T-cell (primary cell): ENCODE measurements around the gene CAMK1D. TPM values are rescaled to one million over a fixed set of nuclear protein-coding genes. Genes with fewer than 3 reads are reported as not detected.

Source experiments
- ATAC-seq, 4 experiments: fragments of 200-7000 bp in 3 of 4; fragments of 150-1000 bp in 1 of 4; cut with Tn5 transposase; replicated peaks in 1 of 4; 1 replicate in 3 of 4; 2 replicates in 1 of 4; pipeline ENCODE4 v1.10.0; 2021; ENCODE audit warnings: moderate library complexity in 3 of 4, mild to moderate bottlenecking in 2 of 4, moderate number of reproducible peaks in 1 of 4
- CTCF ChIA-PET, 2 donors: fragments of 300-600 bp; sonication (Branson Sonifier 250); formaldehyde crosslinking; loops; one replicate each; lab custom pipeline; 2022; ENCODE audit warnings: antibody characterized with exemption in 2 of 2; lab: Charles Lee
- POLR2A ChIA-PET, 2 donors: fragments of 300-600 bp; sonication (Branson Sonifier 250); formaldehyde crosslinking; loops; one replicate each; lab custom pipeline; 2022; ENCODE audit warnings: antibody characterized with exemption in 2 of 2; lab: Charles Lee
- DNase-seq, 35 experiments: peaks; one replicate each; pipeline versions ENCODE4 v3.0.0 to v3.0.0-alpha.2; 2013 to 2023
- H3K27ac ChIP-seq: one replicate; pipeline ENCODE4 v1.5.1; 2013; ENCODE audit warnings: low read length
- H3K27me3 ChIP-seq, 2 experiments: replicated peaks in 1 of 2; 1 replicate in 1 of 2; 2 replicates in 1 of 2; pipeline versions ENCODE4 v1.6.1 to v1.7.0; 2013; ENCODE audit warnings: low read length in 1 of 2, mixed read lengths in 1 of 2; ENCODE audit not compliant: control insufficient read depth in 2 of 2, insufficient read depth in 2 of 2; ENCODE audit errors: extremely low read depth in 1 of 2
- H3K36me3 ChIP-seq, 2 donors: 1 replicate in 1 of 2; 2 replicates in 1 of 2; pipeline versions ENCODE4 v1.6.1 to v1.7.0; 2013; ENCODE audit warnings: low read length in 1 of 2; ENCODE audit not compliant: control insufficient read depth in 2 of 2, insufficient read depth in 1 of 2; ENCODE audit errors: extremely low read depth in 1 of 2
- H3K4me1 ChIP-seq, 2 experiments: 1 replicate in 1 of 2; 2 replicates in 1 of 2; pipeline versions ENCODE4 v1.6.1 to v1.7.0; 2013; ENCODE audit warnings: low read length in 2 of 2, mixed read lengths in 1 of 2; ENCODE audit not compliant: insufficient read depth in 2 of 2, control insufficient read depth in 1 of 2; ENCODE audit errors: extremely low read depth in 1 of 2
- H3K4me3 ChIP-seq, 2 donors: 1 replicate in 1 of 2; 2 replicates in 1 of 2; pipeline versions ENCODE4 v1.5.1 to v1.7.0; 2013; ENCODE audit warnings: mild to moderate bottlenecking in 2 of 2, low read length in 1 of 2, moderate library complexity in 1 of 2; ENCODE audit not compliant: control insufficient read depth in 1 of 2; ENCODE audit errors: extremely low read depth in 1 of 2
- H3K9me3 ChIP-seq: 2 replicates; pipeline ENCODE4 v1.7.0; 2013
- H3K27ac Mint-ChIP-seq, 2 donors: one replicate each; pipeline ENCODE4 v1.8.0; 2020 to 2021; ENCODE audit warnings: mild to moderate bottlenecking in 2 of 2, mixed read lengths in 2 of 2
- H3K27me3 Mint-ChIP-seq, 2 donors: one replicate each; pipeline ENCODE4 v1.8.0; 2021 to 2022; ENCODE audit warnings: mixed read lengths in 2 of 2
- H3K36me3 Mint-ChIP-seq: one replicate; pipeline ENCODE4 v1.8.0; 2021; ENCODE audit warnings: mixed read lengths
- H3K4me1 Mint-ChIP-seq, 3 donors: one replicate each; pipeline ENCODE4 v1.8.0; 2020 to 2022; ENCODE audit warnings: mixed read lengths in 3 of 3, mild to moderate bottlenecking in 1 of 3
- H3K4me3 Mint-ChIP-seq, 3 donors: one replicate each; pipeline ENCODE4 v1.8.0; 2020 to 2022; ENCODE audit warnings: mild to moderate bottlenecking in 3 of 3, mixed read lengths in 3 of 3, moderate library complexity in 3 of 3
- H3K9me3 Mint-ChIP-seq, 3 donors: one replicate each; pipeline ENCODE4 v1.8.0; 2020 to 2022; ENCODE audit warnings: mixed read lengths in 3 of 3
- WGBS: methylation state at CpG from one replicate; pipeline ENCODE4 v1.1.5; 2013; ENCODE audit warnings: missing lambda C conversion rate; ENCODE audit not compliant: insufficient coverage; 5-methylcytosine and 5-hydroxymethylcytosine counted together
- total RNA-seq, 35 experiments: library from RNA in 6 of 35; stranded (reverse) in 6 of 35; fragments of 120-200 nt in 1 of 35; gene quantifications; one replicate each; pipeline versions ENCODE4 v1.2.1 to v1.2.4 and lab custom pipeline; 2013 to 2026

The CAMK1D gene
- total RNA-seq, 5 donors from 2014 or later (not counting 1 experiment from before 2014, with no cell fraction given) = 16.8 to 31.3 (median 23.6) TPM

DNA sequence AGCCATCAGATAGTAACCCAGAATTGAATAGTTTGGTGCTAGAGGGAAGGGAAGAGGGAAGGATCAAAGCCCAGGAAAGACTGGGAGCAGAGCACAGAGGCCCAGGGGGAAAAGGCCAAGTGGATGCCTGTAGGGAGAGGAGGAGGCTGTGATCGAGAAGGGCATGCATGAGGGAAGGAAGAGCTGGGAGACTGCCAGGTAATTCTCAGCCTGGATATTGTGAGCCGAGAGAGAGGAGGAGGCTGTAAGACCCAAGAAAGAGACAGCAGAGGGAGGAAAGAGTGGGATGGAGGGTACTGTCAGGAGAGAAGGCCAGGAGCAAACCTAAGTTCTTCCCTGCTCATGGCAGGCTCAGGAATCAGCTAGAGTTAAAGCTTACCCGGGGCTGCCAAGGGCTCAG is 474.0 kb downstream of the CAMK1D start:
- ChIA-PET POLR2A (no interaction called here), CTCF (no interaction called here)
- Mint-ChIP-seq H3K27ac (no peak overlapping the region), H3K36me3 (peaks cover 71% of the 10 kb centered on the region), H3K9me3 (no peaks in the 10 kb centered on the region), H3K4me1 (no peaks in the 10 kb centered on the region), H3K4me3 (no peak overlapping the region), H3K27me3 (no peaks in the 10 kb centered on the region)
- 100% methylated on average over 3 of the region's 3 CpGs for WGBS
- ATAC-seq (no peak), DNase-seq (no peak)
- Histone ChIP-seq H3K4me3 (no peak overlapping the region), H3K4me1 (no peaks in the 10 kb centered on the region), H3K27ac (no peak overlapping the region), H3K36me3 (peaks cover 13 to 14% of the 10 kb centered on the region in 2 donors), H3K27me3 (no peaks in the 10 kb centered on the region), H3K9me3 (no peaks in the 10 kb centered on the region)

DNA sequence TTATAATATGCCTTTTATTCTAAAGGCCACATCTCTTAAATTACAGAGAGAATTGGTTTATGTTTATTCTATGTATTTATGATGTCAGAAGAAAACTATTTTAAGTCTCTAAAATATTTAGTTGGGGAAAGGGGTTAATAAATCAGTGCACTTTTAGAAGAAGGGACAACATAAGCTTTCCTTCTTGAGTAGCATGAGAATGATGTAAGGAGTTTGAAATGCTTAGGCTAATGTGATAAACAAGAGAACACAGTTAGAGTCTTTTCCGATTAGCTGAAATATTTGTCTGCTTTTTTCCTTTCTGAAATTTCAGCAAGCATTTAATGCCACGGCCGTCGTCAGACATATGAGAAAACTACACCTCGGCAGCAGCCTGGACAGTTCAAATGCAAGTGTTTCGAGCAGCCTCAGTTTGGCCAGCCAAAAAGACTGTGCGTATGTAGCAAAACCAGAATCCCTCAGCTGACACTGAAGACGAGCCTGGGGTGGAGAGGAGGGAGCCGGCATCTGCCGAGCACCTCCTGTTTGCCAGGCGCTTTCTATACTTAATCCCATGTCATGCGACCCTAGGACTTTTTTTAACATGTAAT is 476.0 kb downstream of the CAMK1D start:
- H3K9me3 ChIP-seq = no peaks in the 10 kb centered on the region
- Mint-ChIP-seq H3K36me3 (peaks cover 66% of the 10 kb centered on the region), H3K4me3 (no peak overlapping the region), H3K27me3 (no peaks in the 10 kb centered on the region), H3K27ac (no peak overlapping the region), H3K9me3 (no peaks in the 10 kb centered on the region), H3K4me1 (no peaks in the 10 kb centered on the region)
- no peaks in the 10 kb centered on the region for H3K4me1 ChIP-seq
- no peak overlapping the region for H3K4me3 ChIP-seq
- H3K27me3 ChIP-seq = no peaks in the 10 kb centered on the region
- CTCF ChIA-PET = no interaction called here
- POLR2A ChIA-PET = no interaction called here
- peaks cover 9 to 19% of the 10 kb centered on the region in 2 donors for H3K36me3 ChIP-seq
- ATAC-seq = no peak
- no peak for DNase-seq
- WGBS = 100% methylated on average over 3 of the region's 12 CpGs
- H3K27ac ChIP-seq = no peak overlapping the region

DNA sequence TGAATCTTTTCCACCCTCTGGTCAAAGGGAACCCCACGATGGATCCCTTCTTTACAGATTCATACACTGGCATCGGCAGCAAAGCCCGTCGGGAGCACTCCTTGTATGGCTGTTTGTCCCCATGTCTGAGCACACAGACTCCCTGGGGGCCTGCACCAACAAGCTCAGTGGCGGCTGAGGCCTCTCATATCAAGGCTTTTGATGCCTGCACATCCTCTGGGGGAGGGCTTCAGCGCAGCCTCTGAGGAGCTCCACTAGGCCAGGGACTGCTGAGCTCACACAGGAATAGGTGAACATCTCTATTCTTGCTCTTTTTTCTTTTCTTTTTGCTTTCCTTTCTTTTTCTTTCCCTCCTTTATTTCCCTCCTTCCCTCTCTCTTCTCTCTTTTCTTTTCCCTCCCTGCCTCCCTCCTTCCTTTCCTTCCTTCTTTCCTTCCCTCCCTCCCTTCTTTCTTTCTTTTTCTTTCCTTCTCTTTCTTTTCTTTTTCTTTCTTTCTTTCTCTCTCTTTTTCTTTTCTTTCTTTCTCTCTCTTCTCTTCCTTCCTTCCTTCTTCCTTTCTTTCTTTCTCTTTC is 477.5 kb downstream of the CAMK1D start:
- H3K4me3 ChIP-seq = no peak overlapping the region
- Mint-ChIP-seq H3K36me3 (peaks cover 64% of the 10 kb centered on the region), H3K27me3 (no peaks in the 10 kb centered on the region), H3K4me1 (no peaks in the 10 kb centered on the region), H3K4me3 (no peak overlapping the region), H3K9me3 (no peaks in the 10 kb centered on the region), H3K27ac (no peak overlapping the region)
- no peaks in the 10 kb centered on the region for H3K27me3 ChIP-seq
- ChIA-PET POLR2A (no interaction called here), CTCF (no interaction called here)
- DNase-seq (no peak), ATAC-seq (no peak)
- H3K4me1 ChIP-seq = no peaks in the 10 kb centered on the region
- peaks cover 9 to 20% of the 10 kb centered on the region in 2 donors for H3K36me3 ChIP-seq
- 82% methylated on average over 4 of the region's 6 CpGs for WGBS
- no peaks in the 10 kb centered on the region for H3K9me3 ChIP-seq
- no peak overlapping the region for H3K27ac ChIP-seq

DNA sequence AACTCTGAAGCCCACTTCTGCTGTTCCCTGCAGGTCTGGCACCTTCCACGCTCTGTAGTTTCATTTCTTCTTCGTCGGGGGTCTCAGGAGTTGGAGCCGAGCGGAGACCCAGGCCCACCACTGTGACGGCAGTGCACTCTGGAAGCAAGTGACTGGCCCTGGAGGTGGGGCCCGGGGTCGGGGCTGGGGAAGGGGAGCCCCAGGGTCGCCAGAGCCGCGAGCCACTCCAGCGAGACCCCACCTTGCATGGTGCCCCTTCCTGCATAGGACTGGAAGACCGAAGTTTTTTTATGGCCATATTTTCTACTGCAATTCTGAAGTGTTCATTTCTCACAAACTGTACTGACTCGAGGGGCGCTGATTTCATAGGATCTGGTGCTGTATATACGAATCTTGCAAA is 479.4 kb downstream of the CAMK1D start:
- Mint-ChIP-seq H3K9me3 (no peaks in the 10 kb centered on the region), H3K4me1 (no peaks in the 10 kb centered on the region), H3K27me3 (no peaks in the 10 kb centered on the region), H3K4me3 (no peak overlapping the region), H3K36me3 (peaks cover 54% of the 10 kb centered on the region), H3K27ac (no peak overlapping the region)
- ATAC-seq (no peak), DNase-seq (no peak)
- H3K36me3 ChIP-seq = peaks cover 3 to 20% of the 10 kb centered on the region in 2 donors
- POLR2A ChIA-PET = no interaction called here
- WGBS = 99% methylated on average over 13 of the region's 16 CpGs
- no peak overlapping the region for H3K27ac ChIP-seq
- CTCF ChIA-PET = no interaction called here
- no peaks in the 10 kb centered on the region for H3K27me3 ChIP-seq
- no peak overlapping the region for H3K4me3 ChIP-seq
- H3K4me1 ChIP-seq = no peaks in the 10 kb centered on the region
- H3K9me3 ChIP-seq = no peaks in the 10 kb centered on the region

DNA sequence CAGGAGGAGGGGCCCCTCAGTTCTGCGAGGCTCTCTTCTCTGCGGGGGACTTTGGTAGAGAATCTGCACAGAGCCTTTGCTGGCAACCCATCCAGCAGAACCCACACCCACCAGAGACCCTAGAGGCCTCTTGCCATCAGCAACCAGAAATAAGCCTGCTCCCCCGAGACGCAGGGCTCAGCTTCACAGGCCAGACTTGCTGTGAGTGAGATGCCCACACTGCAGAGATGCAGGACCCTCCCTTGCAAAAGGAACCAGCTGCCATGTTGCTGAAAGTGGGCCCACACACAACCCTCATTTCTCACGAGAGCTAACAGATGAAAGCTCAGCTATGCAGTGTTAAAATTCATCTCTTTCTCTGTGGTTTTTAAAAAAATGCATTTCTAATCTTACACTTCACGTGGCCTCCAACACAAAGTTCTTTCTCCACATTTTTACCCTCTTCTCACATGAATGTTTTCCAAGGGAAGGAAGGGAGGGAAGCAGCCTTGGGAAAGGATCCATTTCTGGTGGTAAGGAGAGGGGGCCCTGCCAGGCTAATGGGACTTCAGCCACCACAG is 480.6 kb downstream of the CAMK1D start:
- H3K36me3 Mint-ChIP-seq = peaks cover 45% of the 10 kb centered on the region
- no peak overlapping the region for H3K27ac Mint-ChIP-seq
- 93% methylated on average over 3 of the region's 6 CpGs for WGBS

DNA sequence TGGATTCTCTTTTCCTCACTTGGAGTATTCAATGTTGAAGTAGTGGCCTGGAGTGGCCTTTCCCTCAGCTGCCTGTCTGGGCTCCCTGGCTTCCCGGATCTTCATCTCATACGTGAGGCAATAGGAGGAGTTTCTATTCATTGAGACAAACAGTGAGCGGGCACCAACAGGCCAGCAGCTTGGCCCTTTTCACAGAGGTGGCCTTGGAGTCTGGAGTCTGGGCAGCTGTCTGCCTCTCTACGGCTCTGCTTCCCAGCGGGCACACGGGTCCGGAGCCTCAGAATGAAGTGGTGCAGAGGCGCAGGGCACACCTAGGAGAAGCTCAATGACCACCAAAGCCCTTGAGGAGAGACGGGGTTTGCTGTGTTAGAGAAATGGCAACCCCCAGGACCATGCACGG is 482.7 kb downstream of the CAMK1D start:
- DNase-seq (no peak), ATAC-seq (no peak)
- Histone ChIP-seq H3K4me1 (no peaks in the 10 kb centered on the region), H3K9me3 (no peaks in the 10 kb centered on the region), H3K27me3 (no peaks in the 10 kb centered on the region), H3K4me3 (no peak overlapping the region), H3K27ac (no peak overlapping the region), H3K36me3 (peaks cover 3 to 10% of the 10 kb centered on the region in 2 donors)
- Mint-ChIP-seq H3K27ac (no peak overlapping the region), H3K27me3 (no peaks in the 10 kb centered on the region), H3K4me3 (no peak overlapping the region), H3K9me3 (no peaks in the 10 kb centered on the region), H3K36me3 (peaks cover 30% of the 10 kb centered on the region), H3K4me1 (no peaks in the 10 kb centered on the region)
- ChIA-PET CTCF (no interaction called here), POLR2A (interaction anchor here in 1 of 2 donors (0.5 kb wide), 1 partner anchor 415 kb away, joined by 3 read pairs; no protein-coding TSS in a partner anchor)
- 98% methylated on average over 8 of the region's 10 CpGs for WGBS

More for the DNA sequence above, 480.6 kb downstream of the CAMK1D start:
- no peaks in the 10 kb centered on the region for H3K4me1 ChIP-seq
- no peak overlapping the region for H3K4me3 Mint-ChIP-seq
- H3K9me3 ChIP-seq = no peaks in the 10 kb centered on the region
- H3K4me3 ChIP-seq = no peak overlapping the region
- ATAC-seq (no peak), DNase-seq (no peak)
- no peaks in the 10 kb centered on the region for H3K9me3 Mint-ChIP-seq
- H3K27me3 Mint-ChIP-seq = no peaks in the 10 kb centered on the region
- no peaks in the 10 kb centered on the region for H3K27me3 ChIP-seq
- no peak overlapping the region for H3K27ac ChIP-seq
- peaks cover 3 to 14% of the 10 kb centered on the region in 2 donors for H3K36me3 ChIP-seq
- H3K4me1 Mint-ChIP-seq = no peaks in the 10 kb centered on the region
- ChIA-PET CTCF (no interaction called here), POLR2A (no interaction called here)
